Breast epithelium (tissue), 3 donors: ENCODE results near the gene LRRC4B.

Source experiments
- CTCF ChIP-seq, 3 donors: fragments of 450-650 bp; IDR thresholded peaks; one replicate each; pipeline ENCODE4 v1.5.1; 2016 to 2017; ENCODE audit warnings: antibody characterized with exemption in 3 of 3, mild to moderate bottlenecking in 3 of 3, moderate library complexity in 3 of 3
- POLR2A ChIP-seq: fragments of 450-650 bp; IDR thresholded peaks from one replicate; pipeline ENCODE4 v1.6.1; 2016; ENCODE audit warnings: antibody characterized with exemption, mild to moderate bottlenecking, moderate library complexity
- POLR2AphosphoS5 ChIP-seq, 3 donors: sonication (generic); formaldehyde crosslinking; IDR thresholded peaks; one replicate each; pipeline ENCODE4 v1.6.1; 2017; ENCODE audit warnings: antibody characterized with exemption in 3 of 3

DNA sequence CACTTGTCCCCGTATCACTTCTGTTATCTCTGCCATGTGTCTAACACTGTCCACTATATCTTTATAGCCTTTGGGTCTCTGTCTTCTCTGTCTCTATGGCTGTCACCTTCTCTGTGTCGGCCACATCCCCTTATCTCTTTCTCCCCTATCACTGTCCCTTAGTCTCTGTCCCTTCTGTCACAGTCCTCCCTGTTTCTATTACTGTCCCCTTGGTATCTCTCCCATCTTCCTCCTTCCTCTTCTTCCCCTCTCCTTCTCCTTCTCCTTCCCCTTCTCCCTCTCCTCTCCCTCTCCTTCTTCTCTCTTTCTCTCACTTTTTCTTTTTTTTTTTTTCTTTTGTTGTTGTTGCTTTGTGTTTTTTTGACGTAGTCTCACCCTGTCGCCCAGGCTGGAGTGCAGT lies 34.7 kb upstream of the LRRC4B start:
- no peak for TF ChIP-seq CTCF (IDR thresholded peaks at IDR 0.05)
- no peak for TF ChIP-seq POLR2A
- no peak for TF ChIP-seq POLR2AphosphoS5 (IDR thresholded peaks at IDR 0.05)
